DND-41 (cell line): Measurements from ENCODE around the gene ULK2.

Experiments used
- ATAC-seq: fragments of 200-7000 bp; cut with Tn5 transposase; 3 replicates; pipeline ENCODE4 v1.9.1; 2021; ENCODE audit warnings: low read depth; ENCODE audit not compliant: insufficient read depth
- DNase-seq: peaks from one replicate; pipeline ENCODE4 v3.0.0-alpha.2; 2020
- H2AFZ ChIP-seq: 2 replicates; pipeline ENCODE4 v1.6.0; 2012; ENCODE audit warnings: low read depth, low read length
- H3K27ac ChIP-seq: 2 replicates; pipeline ENCODE4 v1.5.1; 2012; ENCODE audit warnings: low read length, inconsistent platforms
- H3K27me3 ChIP-seq: fragments of 200-600 bp; sonication (generic); 2 replicates; pipeline ENCODE4 v1.6.0; 2012; ENCODE audit warnings: low read length, mild to moderate bottlenecking, inconsistent platforms; ENCODE audit not compliant: insufficient read depth, poor library complexity
- H3K36me3 ChIP-seq: 2 replicates; pipeline ENCODE4 v1.5.1; 2012; ENCODE audit warnings: low read length, inconsistent platforms; ENCODE audit not compliant: insufficient read depth
- H3K4me1 ChIP-seq: 2 replicates; pipeline ENCODE4 v1.5.1; 2012; ENCODE audit warnings: mild to moderate bottlenecking, low read length; ENCODE audit not compliant: insufficient read depth
- H3K4me2 ChIP-seq: 2 replicates; pipeline ENCODE4 v1.6.0; 2012; ENCODE audit warnings: mild to moderate bottlenecking, moderate library complexity, low read length, inconsistent platforms; ENCODE audit not compliant: insufficient read depth
- H3K4me3 ChIP-seq, 2 experiments: fragments of 200-600 bp in 1 of 2; shearing (Covaris generic) in 1 of 2; 2 replicates each; pipeline ENCODE4 v1.5.1; 2012 to 2016; ENCODE audit warnings: inconsistent platforms in 2 of 2, low read length in 2 of 2, mild to moderate bottlenecking in 2 of 2, low read depth in 1 of 2, moderate library complexity in 1 of 2
- H3K79me2 ChIP-seq: 2 replicates; pipeline ENCODE4 v1.6.0; 2012; ENCODE audit warnings: low read length, inconsistent platforms; ENCODE audit not compliant: insufficient read depth
- H3K9ac ChIP-seq: 2 replicates; pipeline ENCODE4 v1.6.0; 2012; ENCODE audit warnings: low read depth, mild to moderate bottlenecking, inconsistent platforms, low read length, moderate library complexity
- H3K9me3 ChIP-seq: 2 replicates; pipeline ENCODE4 v1.5.1; 2012; ENCODE audit warnings: low read length, moderate library complexity, mild to moderate bottlenecking, inconsistent platforms; ENCODE audit not compliant: insufficient read depth, severe bottlenecking
- H4K20me1 ChIP-seq: 2 replicates; pipeline ENCODE4 v1.6.0; 2012; ENCODE audit warnings: low read length; ENCODE audit not compliant: insufficient read depth
- CTCF ChIP-seq: IDR thresholded peaks from 2 replicates; pipeline ENCODE4 v1.5.1; 2012; ENCODE audit warnings: borderline replicate concordance, low read length, moderate library complexity, mild to moderate bottlenecking; ENCODE audit not compliant: poor library complexity, severe bottlenecking; ENCODE audit errors: extremely low read depth
- EZH2 ChIP-seq: IDR thresholded peaks from 3 replicates; pipeline ENCODE4 v1.6.1; 2012; ENCODE audit warnings: borderline replicate concordance, low read depth, mild to moderate bottlenecking, moderate library complexity, low read length, inconsistent platforms; ENCODE audit not compliant: severe bottlenecking

Gene ULK2

DNA sequence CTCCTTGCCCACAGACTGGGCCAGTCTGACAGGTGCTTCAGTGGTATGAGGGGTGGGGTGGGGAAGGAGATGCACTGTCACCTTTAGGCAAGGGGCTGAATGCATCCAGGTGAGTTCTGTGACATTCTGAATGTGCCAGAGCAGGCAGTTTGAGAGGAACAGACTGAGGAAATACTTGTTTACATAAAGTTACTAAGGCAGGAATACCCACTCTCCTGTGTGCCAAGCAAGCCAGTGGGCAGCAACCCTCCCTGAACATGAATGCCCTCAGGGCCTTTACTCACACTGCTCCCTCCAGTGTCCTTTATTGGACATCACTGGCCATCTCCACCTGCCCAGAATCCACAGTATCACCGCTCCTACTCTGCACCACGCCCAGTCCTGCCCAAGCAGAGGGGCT is 33.1 kb upstream of the ULK2 start:
- ATAC-seq (no peak), DNase-seq (no peak)
- H2AFZ ChIP-seq: no peak overlapping the region
- H3K4me1 ChIP-seq: no peaks in the 10 kb centered on the region
- no peak for TF ChIP-seq CTCF
- no peaks in the 10 kb centered on the region for H3K79me2 ChIP-seq
- no peak overlapping the region for H3K27ac ChIP-seq
- H3K9ac ChIP-seq: no peak overlapping the region
- H3K36me3 ChIP-seq: peaks cover 42% of the 10 kb centered on the region
- H3K9me3 ChIP-seq: no peaks in the 10 kb centered on the region
- H3K4me2 ChIP-seq: no peak overlapping the region
- no peak overlapping the region for H3K4me3 ChIP-seq
- no peaks in the 10 kb centered on the region for H4K20me1 ChIP-seq
- H3K27me3 ChIP-seq: no peaks in the 10 kb centered on the region

- no peak for DNase-seq
- H2AFZ ChIP-seq: no peak overlapping the region
- no peak for TF ChIP-seq EZH2
- no peak for TF ChIP-seq CTCF
Measured at GRCh38 chr17:19897903-19898302, 30.2 kb upstream of the ULK2 start.

DNA sequence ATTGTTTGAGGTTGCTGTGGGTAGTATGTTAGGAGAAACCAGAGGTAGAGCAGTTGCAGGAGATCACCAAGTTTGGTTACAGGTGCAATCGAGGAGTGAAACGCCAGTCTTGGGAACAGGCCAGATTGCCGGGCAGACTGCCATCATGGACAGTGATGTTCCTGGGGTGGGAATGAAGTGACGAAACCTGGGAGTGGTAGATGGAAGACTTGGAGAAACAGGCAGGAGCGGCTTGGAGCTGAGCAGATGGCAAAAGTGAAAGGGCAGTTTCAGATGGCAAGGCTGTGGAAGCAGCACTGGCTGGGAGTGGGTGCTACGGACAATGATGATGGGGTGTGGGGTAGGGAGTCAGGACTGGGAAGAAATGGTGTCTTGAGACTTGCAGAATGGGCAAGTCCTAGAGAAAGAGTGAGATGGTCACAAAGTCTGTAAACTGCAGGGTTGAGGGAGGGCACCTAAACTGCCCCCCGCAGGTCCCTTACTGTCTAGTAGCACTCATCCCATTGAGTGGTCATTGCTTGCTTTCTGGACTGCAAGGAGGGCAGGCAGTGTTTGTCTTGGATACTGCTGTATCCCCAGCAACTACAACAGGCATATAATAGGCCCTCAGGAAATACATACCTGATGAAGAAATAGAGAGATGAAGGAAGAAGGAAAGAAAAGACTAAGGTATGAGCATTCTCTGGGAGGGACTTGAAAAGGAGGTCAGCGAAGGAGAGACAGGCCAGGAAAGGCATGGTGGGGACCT is 29.5 kb upstream of the ULK2 start:
- TF ChIP-seq CTCF: no peak
- TF ChIP-seq EZH2: no peak
- Histone ChIP-seq H3K4me3 (no peak overlapping the region), H3K36me3 (peaks cover 13% of the 10 kb centered on the region), H4K20me1 (no peaks in the 10 kb centered on the region), H3K27me3 (no peaks in the 10 kb centered on the region), H3K9ac (no peak overlapping the region), H3K79me2 (no peaks in the 10 kb centered on the region), H3K4me2 (no peak overlapping the region), H3K4me1 (no peaks in the 10 kb centered on the region), H3K27ac (no peak overlapping the region), H3K9me3 (no peaks in the 10 kb centered on the region), H2AFZ (no peak overlapping the region)
- ATAC-seq (no peak), DNase-seq (no peak)

More at GRCh38 chr17:19897903-19898302, 30.2 kb upstream of the ULK2 start:
- Histone ChIP-seq H3K9me3 (no peaks in the 10 kb centered on the region), H3K36me3 (peaks cover 17% of the 10 kb centered on the region), H3K79me2 (no peaks in the 10 kb centered on the region), H3K4me1 (no peaks in the 10 kb centered on the region), H3K4me3 (no peak overlapping the region), H3K9ac (no peak overlapping the region), H4K20me1 (no peaks in the 10 kb centered on the region), H3K27me3 (no peaks in the 10 kb centered on the region), H3K27ac (no peak overlapping the region), H3K4me2 (no peak overlapping the region)
- ATAC-seq: no peak
